GM23338 (cell line): ENCODE results near the gene ELMOD2. TPM values are rescaled to one million over a fixed set of nuclear protein-coding genes. Genes with fewer than 3 reads are reported as not detected.
A peak's percentile ranks its signal among the peaks of the same experiment; 100 is the strongest.

Experiments
- ATAC-seq: fragments of 200-7000 bp; cut with Tn5 transposase; 3 replicates; pipeline ENCODE4 v1.9.1; 2020
- DNase-seq: peaks from one replicate; pipeline ENCODE4 v3.0.0-alpha.2; 2015; ENCODE audit warnings: low spot score
- H2AFZ ChIP-seq: fragments of 200-600 bp; sonication (generic); 2 replicates; pipeline ENCODE4 v1.8.0; 2016; ENCODE audit warnings: antibody characterized with exemption, mild to moderate bottlenecking, moderate library complexity
- H3F3A ChIP-seq: fragments of 200-600 bp; sonication (generic); replicated peaks from 2 replicates; pipeline ENCODE4 v1.8.0; 2017; ENCODE audit warnings: antibody characterized with exemption, mixed run types, low read depth
- H3K27ac ChIP-seq: fragments of 200-600 bp; sonication (generic); 2 replicates; pipeline ENCODE4 v1.6.1; 2016; ENCODE audit warnings: low read depth
- H3K27me3 ChIP-seq: fragments of 200-600 bp; sonication (generic); 2 replicates; pipeline ENCODE4 v1.8.0; 2016; ENCODE audit warnings: mild to moderate bottlenecking, mixed run types, moderate library complexity; ENCODE audit not compliant: insufficient read depth
- H3K36me3 ChIP-seq: fragments of 200-600 bp; sonication (generic); 2 replicates; pipeline ENCODE4 v1.8.0; 2016; ENCODE audit warnings: mild to moderate bottlenecking; ENCODE audit not compliant: insufficient read depth
- H3K4me1 ChIP-seq: fragments of 200-600 bp; sonication (generic); 2 replicates; pipeline ENCODE4 v1.8.0; 2016; ENCODE audit warnings: mild to moderate bottlenecking, moderate library complexity; ENCODE audit not compliant: insufficient read depth
- H3K4me2 ChIP-seq: fragments of 200-600 bp; sonication (generic); 2 replicates; pipeline ENCODE4 v1.7.1; 2017; ENCODE audit warnings: mixed run types
- H3K4me3 ChIP-seq: fragments of 200-600 bp; sonication (generic); 2 replicates; pipeline ENCODE4 v1.6.1; 2016; ENCODE audit warnings: mixed run types
- H3K79me2 ChIP-seq: fragments of 200-600 bp; sonication (generic); replicated peaks from 2 replicates; pipeline ENCODE4 v1.8.0; 2017; ENCODE audit warnings: mild to moderate bottlenecking; ENCODE audit not compliant: insufficient read depth
- H3K9me2 ChIP-seq: fragments of 200-600 bp; sonication (generic); 2 replicates; pipeline ENCODE4 v1.8.0; 2017; ENCODE audit not compliant: insufficient read depth
- H4K20me1 ChIP-seq: fragments of 200-600 bp; sonication (generic); replicated peaks from 2 replicates; pipeline ENCODE4 v1.8.0; 2017; ENCODE audit warnings: mild to moderate bottlenecking; ENCODE audit not compliant: insufficient read depth
- H3K27ac Mint-ChIP-seq: 2 replicates; pipeline ENCODE4 v1.8.0; 2020; ENCODE audit warnings: inconsistent platforms, mild to moderate bottlenecking, moderate library complexity, mixed read lengths
- H3K27me3 Mint-ChIP-seq: 3 replicates; pipeline ENCODE4 v1.8.0; 2022; ENCODE audit warnings: low read depth, mild to moderate bottlenecking, moderate library complexity, mixed read lengths, inconsistent platforms; ENCODE audit not compliant: insufficient read depth, poor library complexity
- H3K36me3 Mint-ChIP-seq: 3 replicates; pipeline ENCODE4 v1.8.0; 2021; ENCODE audit warnings: low read depth, mild to moderate bottlenecking, inconsistent platforms, moderate library complexity, mixed read lengths
- H3K4me1 Mint-ChIP-seq: 3 replicates; pipeline ENCODE4 v1.8.0; 2020; ENCODE audit warnings: mild to moderate bottlenecking, inconsistent platforms, mixed read lengths
- H3K4me3 Mint-ChIP-seq: 3 replicates; pipeline ENCODE4 v1.8.0; 2021; ENCODE audit warnings: moderate library complexity, mild to moderate bottlenecking, inconsistent platforms, mixed read lengths
- H3K9me3 Mint-ChIP-seq: 3 replicates; pipeline ENCODE4 v1.8.0; 2020; ENCODE audit warnings: moderate library complexity, mild to moderate bottlenecking, inconsistent platforms, mixed read lengths
- CREB1 ChIP-seq: fragments of 250-450 bp; sonication (Bioruptor Pico); IDR thresholded peaks from 2 replicates; pipeline ENCODE4 v1.5.0; 2020; ENCODE audit warnings: low read depth, mild to moderate bottlenecking, moderate library complexity
- CTCF ChIP-seq, 2 experiments: fragments of 200-600 bp in 1 of 2; sonication (generic) in 1 of 2; conservative IDR thresholded peaks; 2 replicates each; pipeline versions ENCODE4 v1.5.1 to v1.6.1; 2016 to 2017; ENCODE audit warnings: antibody characterized with exemption in 2 of 2, low read depth in 2 of 2, mild to moderate bottlenecking in 2 of 2, moderate library complexity in 1 of 2
- ETS1 ChIP-seq: IDR thresholded peaks from 2 replicates; pipeline ENCODE4 v1.6.1; 2016; ENCODE audit warnings: antibody characterized with exemption
- EZH2 ChIP-seq: fragments of 200-600 bp; sonication (generic); IDR thresholded peaks from one replicate; pipeline ENCODE4 v1.8.0; 2017; ENCODE audit warnings: antibody characterized with exemption, mild to moderate bottlenecking, low read depth; ENCODE audit not compliant: unreplicated experiment
- REST ChIP-seq: IDR thresholded peaks from one replicate; pipeline ENCODE4 v1.6.1; 2018; ENCODE audit warnings: antibody characterized with exemption; ENCODE audit not compliant: unreplicated experiment
- STAT1 ChIP-seq: IDR thresholded peaks from one replicate; pipeline ENCODE4 v1.6.1; 2016; ENCODE audit warnings: antibody characterized with exemption; ENCODE audit not compliant: unreplicated experiment
- ZNF114 ChIP-seq: fragments of 250-450 bp; sonication (Bioruptor Pico); IDR thresholded peaks from 2 replicates; pipeline ENCODE4 v1.5.0; 2020; ENCODE audit warnings: mild to moderate bottlenecking, moderate library complexity
- ZNF331 ChIP-seq: fragments of 250-450 bp; sonication (Bioruptor Pico); IDR thresholded peaks from 2 replicates; pipeline ENCODE4 v1.5.0; 2020; ENCODE audit warnings: low read depth, mild to moderate bottlenecking, moderate library complexity
- polyA plus RNA-seq: library from polyadenylated mRNA; unstranded; fragments of >200 nt; fragmentation: Nextera tagmentation; extraction: Ambion mirVana; gene quantifications from 2 replicates; pipeline ENCODE4 v1.2.1, GENCODE V29; 2016
- total RNA-seq: library from RNA; depleted of rRNA; stranded (reverse); fragments of >200 nt; shearing (Covaris generic); gene quantifications from 2 replicates; pipeline ENCODE4 v1.2.3, GENCODE V29; 2014

Gene ELMOD2
- total and polyA plus RNA-seq, 2 experiments from 2014 or later, result 17.9 to 28.9 TPM

- TF ChIP-seq REST (no peak), ZNF331 (CRISPR knock-in tag) (peak; percentile 81)
- Histone ChIP-seq H2AFZ (no peak overlapping the region), H3K4me1 (peaks cover 10% of the 10 kb centered on the region), H4K20me1 (no peaks in the 10 kb centered on the region), H3K4me2 (no peak overlapping the region), H3K79me2 (no peaks in the 10 kb centered on the region), H3K36me3 (no peaks in the 10 kb centered on the region), H3F3A (no peaks in the 10 kb centered on the region), H3K9me2 (no peaks in the 10 kb centered on the region), H3K27me3 (peaks cover 53% of the 10 kb centered on the region), H3K4me3 (no peak overlapping the region), H3K27ac (no peak overlapping the region)
- DNase-seq (no peak), ATAC-seq (no peak)
- no peak overlapping the region for H3K4me3 Mint-ChIP-seq
- peaks cover 49% of the 10 kb centered on the region for H3K27me3 Mint-ChIP-seq
- H3K4me1 Mint-ChIP-seq, result peaks cover 16% of the 10 kb centered on the region
- H3K36me3 Mint-ChIP-seq, result no peaks in the 10 kb centered on the region; the same call in 2 of the 3 replicates
- no peak overlapping the region for H3K27ac Mint-ChIP-seq
- no peaks in the 10 kb centered on the region for H3K9me3 Mint-ChIP-seq
Observed at GRCh38 chr4:140571620-140572019, 47.7 kb downstream of the ELMOD2 start.

GRCh38 chr4:140575489-140575888 lies 51.5 kb downstream of the ELMOD2 start:
- no peaks in the 10 kb centered on the region for H3K36me3 Mint-ChIP-seq
- no peaks in the 10 kb centered on the region for H3K9me2 ChIP-seq
- H3F3A ChIP-seq, result no peaks in the 10 kb centered on the region
- H3K4me3 ChIP-seq, result no peak overlapping the region
- H3K27me3 Mint-ChIP-seq, result peaks cover 20% of the 10 kb centered on the region
- no peak for TF ChIP-seq CTCF (conservative IDR thresholded peaks at IDR 0.05; ENCODE audit: low read depth in 2 of 2)
- TF ChIP-seq ETS1, result no peak
- TF ChIP-seq ZNF114 (CRISPR knock-in tag), result no peak
- no peak for TF ChIP-seq CREB1 (CRISPR knock-in tag)
- no peak for TF ChIP-seq REST
- TF ChIP-seq EZH2, result no peak
- no peak for TF ChIP-seq ZNF331 (CRISPR knock-in tag)
- TF ChIP-seq STAT1, result no peak
- H3K4me1 ChIP-seq, result no peaks in the 10 kb centered on the region
- no peak overlapping the region for H3K4me2 ChIP-seq
- no peaks in the 10 kb centered on the region for H3K79me2 ChIP-seq
- peak; percentile 38 for ATAC-seq
- H4K20me1 ChIP-seq, result no peaks in the 10 kb centered on the region
- no peak overlapping the region for H3K4me3 Mint-ChIP-seq
- no peak overlapping the region for H3K27ac Mint-ChIP-seq
- no peaks in the 10 kb centered on the region for H3K9me3 Mint-ChIP-seq
- H3K27ac ChIP-seq, result no peak overlapping the region
- DNase-seq, result no peak
- H3K36me3 ChIP-seq, result no peaks in the 10 kb centered on the region
- H3K27me3 ChIP-seq, result peaks cover 28% of the 10 kb centered on the region
- H3K4me1 Mint-ChIP-seq, result no peaks in the 10 kb centered on the region
- peak overlapping the region; percentile 59; the same call in 1 of the 2 replicates for H2AFZ ChIP-seq
